ENCODE results near the gene RTKN.
A peak's percentile ranks its signal among the peaks of the same experiment; 100 is the strongest.
"Not testable (repeated sequence)": the region's sequence is repeated elsewhere in the genome, so short reads cannot be mapped to it uniquely, and the experiment has no call there.

The RTKN gene

GRCh38 chr2:74460187-74460586 is 18.4 kb upstream of the RTKN start:
- not testable (repeated sequence) for DNase-seq (ENCODE audit: low spot score)

GRCh38 chr2:74459503-74460118 is 17.9 kb upstream of the RTKN start:
- DNase-seq (ENCODE audit: low spot score): not testable (repeated sequence)

GRCh38 chr2:74458938-74459363 is 17.2 kb upstream of the RTKN start:
- DNase-seq (ENCODE audit: low spot score): no peak

- DNase-seq (ENCODE audit: low spot score): peak; percentile 100
Measured at GRCh38 chr2:74458132-74458937, 16.6 kb upstream of the RTKN start, which contains the start of gene WBP1. TSS of gene WBP1 (plus strand) at chr2:74458438. CDS start at chr2:74458603, 165 bp downstream.

- DNase-seq (ENCODE audit: low spot score): peak; percentile 83
Measured at GRCh38 chr2:74457549-74458131, 15.9 kb upstream of the RTKN start.

- no peak for DNase-seq (ENCODE audit: low spot score)
Measured at GRCh38 chr2:74457129-74457548, 15.4 kb upstream of the RTKN start.

GRCh38 chr2:74454654-74455511 is 13.1 kb upstream of the RTKN start, which contains the start of gene INO80B:
TSS of gene INO80B (plus strand) at chr2:74455087. CDS start at chr2:74455117, 30 bp downstream.
- DNase-seq (ENCODE audit: low spot score): peak; percentile 99

GRCh38 chr2:74450570-74451190 is 8.9 kb upstream of the RTKN start:
- DNase-seq (ENCODE audit: low spot score): no peak

- DNase-seq (ENCODE audit: low spot score): no peak
Measured at GRCh38 chr2:74448771-74449170, 7.0 kb upstream of the RTKN start.

- DNase-seq (ENCODE audit: low spot score): no peak
Measured at GRCh38 chr2:74447230-74447999, 5.7 kb upstream of the RTKN start.

GRCh38 chr2:74444498-74445318 is 3.0 kb upstream of the RTKN start:
- no peak for DNase-seq (ENCODE audit: low spot score)

- DNase-seq (ENCODE audit: low spot score): not testable (repeated sequence)
Measured at GRCh38 chr2:74442483-74443297, 953 bp upstream of the RTKN start.

- DNase-seq (ENCODE audit: low spot score): no peak
Measured at GRCh38 chr2:74441170-74441689, 507 bp downstream of the RTKN start.

- DNase-seq (ENCODE audit: low spot score): peak; percentile 18
Measured at GRCh38 chr2:74440378-74441169, 1.2 kb downstream of the RTKN start.

- no peak for DNase-seq (ENCODE audit: low spot score)
Measured at GRCh38 chr2:74439803-74440377, 1.8 kb downstream of the RTKN start.

GRCh38 chr2:74439373-74439772 is 2.4 kb downstream of the RTKN start:
- no peak for DNase-seq (ENCODE audit: low spot score)

GRCh38 chr2:74438248-74438647 is 3.5 kb downstream of the RTKN start:
- no peak for DNase-seq (ENCODE audit: low spot score)

Measured in CD4-positive, alpha-beta T cell treated with Interleukin-2 at 100 ng/mL for 4 hours (primary cell).